ENCODE results near the gene GRK1.

The GRK1 gene

DNA sequence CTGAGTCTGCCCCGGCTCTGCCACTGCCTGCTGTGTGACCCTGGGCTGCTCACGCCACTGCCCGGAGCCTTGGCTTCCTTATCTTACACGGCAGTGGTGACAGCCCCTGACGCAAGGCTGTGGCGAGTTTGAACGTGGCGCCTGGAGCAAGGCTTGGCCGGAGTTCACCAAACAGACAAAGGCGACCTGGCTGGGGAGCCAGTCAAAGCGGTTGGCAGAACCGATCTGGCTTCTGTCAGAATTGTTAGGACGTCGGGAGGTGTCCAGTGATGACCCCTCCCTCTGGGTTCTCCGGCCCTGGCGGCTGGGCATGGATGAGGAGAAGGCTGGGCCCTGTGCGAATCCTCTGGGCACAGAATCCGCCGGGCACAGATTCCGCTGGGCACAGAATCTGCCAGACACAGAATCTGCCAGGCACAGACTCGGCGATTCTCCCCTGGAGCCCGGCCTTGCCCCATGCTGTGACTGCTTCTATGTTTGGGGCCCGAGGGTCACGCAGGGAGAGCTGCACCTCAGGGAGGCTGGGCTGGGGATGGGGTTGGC is 80.3 kb downstream of the GRK1 start:
- TF ChIP-seq, protein P1, sequence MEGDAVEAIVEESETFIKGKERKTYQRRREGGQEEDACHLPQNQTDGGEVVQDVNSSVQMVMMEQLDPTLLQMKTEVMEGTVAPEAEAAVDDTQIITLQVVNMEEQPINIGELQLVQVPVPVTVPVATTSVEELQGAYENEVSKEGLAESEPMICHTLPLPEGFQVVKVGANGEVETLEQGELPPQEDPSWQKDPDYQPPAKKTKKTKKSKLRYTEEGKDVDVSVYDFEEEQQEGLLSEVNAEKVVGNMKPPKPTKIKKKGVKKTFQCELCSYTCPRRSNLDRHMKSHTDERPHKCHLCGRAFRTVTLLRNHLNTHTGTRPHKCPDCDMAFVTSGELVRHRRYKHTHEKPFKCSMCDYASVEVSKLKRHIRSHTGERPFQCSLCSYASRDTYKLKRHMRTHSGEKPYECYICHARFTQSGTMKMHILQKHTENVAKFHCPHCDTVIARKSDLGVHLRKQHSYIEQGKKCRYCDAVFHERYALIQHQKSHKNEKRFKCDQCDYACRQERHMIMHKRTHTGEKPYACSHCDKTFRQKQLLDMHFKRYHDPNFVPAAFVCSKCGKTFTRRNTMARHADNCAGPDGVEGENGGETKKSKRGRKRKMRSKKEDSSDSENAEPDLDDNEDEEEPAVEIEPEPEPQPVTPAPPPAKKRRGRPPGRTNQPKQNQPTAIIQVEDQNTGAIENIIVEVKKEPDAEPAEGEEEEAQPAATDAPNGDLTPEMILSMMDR (IDR thresholded peaks at IDR 0.05; ENCODE audit: insufficient read depth, low read depth, low read length, missing control alignments), result no peak
- DNase-seq (ENCODE audit: low read depth), result no peak
- H3K4me3 ChIP-seq (ENCODE audit: low read length), result no peak overlapping the region

GRCh38 chr13:113748101-113748861 is 81.3 kb downstream of the GRK1 start:
- DNase-seq (ENCODE audit: low read depth), result no peak
- TF ChIP-seq, protein P1 (IDR thresholded peaks at IDR 0.05; ENCODE audit: insufficient read depth, low read depth, low read length, missing control alignments), result no peak
- H3K4me3 ChIP-seq (ENCODE audit: low read length), result no peak overlapping the region

GRCh38 chr13:113748862-113749451 is 81.9 kb downstream of the GRK1 start:
- DNase-seq (ENCODE audit: low read depth), result no peak
- TF ChIP-seq, protein P1 (IDR thresholded peaks at IDR 0.05; ENCODE audit: insufficient read depth, low read depth, low read length, missing control alignments), result no peak
- no peak overlapping the region for H3K4me3 ChIP-seq (ENCODE audit: low read length)

DNA sequence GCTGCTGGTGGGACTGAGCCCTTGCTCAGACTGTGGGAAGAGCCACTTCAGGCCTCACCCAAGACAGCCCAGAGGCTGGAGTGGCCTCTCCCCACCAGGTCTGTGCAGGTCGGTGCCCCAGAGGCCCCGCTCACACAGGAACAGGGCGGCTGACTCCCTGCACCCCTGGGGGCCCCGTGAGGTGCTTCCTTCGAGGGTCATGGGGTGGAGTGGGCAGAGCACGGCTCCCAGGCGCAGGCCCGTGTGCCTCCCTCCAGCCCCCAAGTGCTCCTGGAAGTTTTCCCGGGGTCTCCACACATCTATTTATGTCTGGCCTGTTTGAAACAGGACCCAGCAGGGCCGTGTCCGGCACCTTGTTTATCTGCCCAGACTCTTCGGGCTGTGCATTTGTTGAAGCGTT is 82.5 kb downstream of the GRK1 start:
- TF ChIP-seq, protein P1 (IDR thresholded peaks at IDR 0.05; ENCODE audit: insufficient read depth, low read depth, low read length, missing control alignments), result no peak
- no peak overlapping the region for H3K4me3 ChIP-seq (ENCODE audit: low read length)
- DNase-seq (ENCODE audit: low read depth), result no peak

DNA sequence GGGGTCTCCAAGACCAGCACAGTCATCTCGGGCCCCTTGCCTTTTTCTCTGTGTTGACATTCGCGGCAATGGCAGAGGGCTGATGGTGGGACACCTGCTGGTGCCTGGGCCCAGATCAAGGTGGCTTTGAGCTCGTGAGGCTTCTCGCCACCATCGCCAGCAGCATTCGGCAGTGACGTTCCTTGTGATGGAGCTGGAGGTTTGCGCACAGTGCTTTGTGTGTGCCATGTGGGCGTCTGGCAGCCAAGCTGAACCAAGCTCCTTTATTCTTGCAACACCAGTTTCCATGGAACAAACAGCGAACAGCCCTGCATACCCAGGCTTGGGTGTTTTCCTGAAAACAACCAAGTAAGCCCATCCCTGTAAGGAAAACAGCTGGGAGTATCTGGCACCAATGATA is 82.9 kb downstream of the GRK1 start:
- H3K4me3 ChIP-seq (ENCODE audit: low read length), result no peak overlapping the region
- no peak for DNase-seq (ENCODE audit: low read depth)
- TF ChIP-seq, protein P1 (IDR thresholded peaks at IDR 0.05; ENCODE audit: insufficient read depth, low read depth, low read length, missing control alignments), result no peak

- no peak overlapping the region for H3K4me3 ChIP-seq (ENCODE audit: low read length)
- no peak for DNase-seq (ENCODE audit: low read depth)
- TF ChIP-seq, protein P1 (IDR thresholded peaks at IDR 0.05; ENCODE audit: insufficient read depth, low read depth, low read length, missing control alignments), result no peak
Measured at GRCh38 chr13:113750554-113751399, 83.8 kb downstream of the GRK1 start.
